Cardiac fibroblast (primary cell): ENCODE measurements around the gene MICB.
"Not testable (repeated sequence)": the region's sequence is repeated elsewhere in the genome, so short reads cannot be mapped to it uniquely, and the experiment has no call there.

ENCODE experiments used
- DNase-seq, 2 donors: peaks; one replicate each; pipeline versions ENCODE4 v3.0.0 to v3.0.0-alpha.2; 2010; ENCODE audit warnings: low read depth in 2 of 2
- H3K4me3 ChIP-seq, 2 donors: replicated peaks in 1 of 2; 1 replicate in 1 of 2; 2 replicates in 1 of 2; pipeline ENCODE4 v1.5.1; 2011; ENCODE audit warnings: low read depth in 2 of 2, low read length in 2 of 2, mild to moderate bottlenecking in 2 of 2, moderate library complexity in 1 of 2
- CTCF ChIP-seq: IDR thresholded peaks from one replicate; pipeline ENCODE4 v1.5.1; 2011; ENCODE audit warnings: low read depth, mild to moderate bottlenecking, low read length, inconsistent platforms

MICB gene

GRCh38 chr6:31497531-31498476 is at the start of gene MICB:
TSS of gene MICB (plus strand) at chr6:31498145. CDS start at chr6:31498194, 49 bp downstream.
- DNase-seq, result peak; percentile 77 to 82
- TF ChIP-seq CTCF, result no peak
- peak within 1 kb of the TSS; percentile 63 to 69 for H3K4me3 ChIP-seq

GRCh38 chr6:31450751-31451150 is 47.2 kb upstream of the MICB start:
- DNase-seq, result no peak
- no peak for TF ChIP-seq CTCF
- H3K4me3 ChIP-seq, result no peak overlapping the region

GRCh38 chr6:31452859-31453258 is 45.1 kb upstream of the MICB start:
- no peak overlapping the region for H3K4me3 ChIP-seq
- no peak for DNase-seq
- TF ChIP-seq CTCF, result no peak

GRCh38 chr6:31453259-31453658 is 44.7 kb upstream of the MICB start:
- H3K4me3 ChIP-seq, result no peak overlapping the region
- peak; percentile 22 to 25 for DNase-seq
- TF ChIP-seq CTCF, result no peak

GRCh38 chr6:31459864-31460263 is 38.1 kb upstream of the MICB start:
- not testable (repeated sequence) for H3K4me3 ChIP-seq, DNase-seq

GRCh38 chr6:31460361-31461025 is 37.5 kb upstream of the MICB start:
- H3K4me3 ChIP-seq, result no peak overlapping the region
- TF ChIP-seq CTCF, result no peak
- no peak for DNase-seq
